Activated CD8-positive, alpha-beta memory T cell treated with anti-CD3 and anti-CD28 coated beads, Interleukin-2, amount 50 U/mL, for 1 hour (primary cell): ENCODE results near the gene MDH1B.
"Not testable (repeated sequence)": the region's sequence is repeated elsewhere in the genome, so short reads cannot be mapped to it uniquely, and the experiment has no call there.

Source experiments
- DNase-seq: peaks from one replicate; pipeline ENCODE4 v3.0.0-alpha.2; 2020; ENCODE audit errors: extremely low read depth

The MDH1B gene

DNA sequence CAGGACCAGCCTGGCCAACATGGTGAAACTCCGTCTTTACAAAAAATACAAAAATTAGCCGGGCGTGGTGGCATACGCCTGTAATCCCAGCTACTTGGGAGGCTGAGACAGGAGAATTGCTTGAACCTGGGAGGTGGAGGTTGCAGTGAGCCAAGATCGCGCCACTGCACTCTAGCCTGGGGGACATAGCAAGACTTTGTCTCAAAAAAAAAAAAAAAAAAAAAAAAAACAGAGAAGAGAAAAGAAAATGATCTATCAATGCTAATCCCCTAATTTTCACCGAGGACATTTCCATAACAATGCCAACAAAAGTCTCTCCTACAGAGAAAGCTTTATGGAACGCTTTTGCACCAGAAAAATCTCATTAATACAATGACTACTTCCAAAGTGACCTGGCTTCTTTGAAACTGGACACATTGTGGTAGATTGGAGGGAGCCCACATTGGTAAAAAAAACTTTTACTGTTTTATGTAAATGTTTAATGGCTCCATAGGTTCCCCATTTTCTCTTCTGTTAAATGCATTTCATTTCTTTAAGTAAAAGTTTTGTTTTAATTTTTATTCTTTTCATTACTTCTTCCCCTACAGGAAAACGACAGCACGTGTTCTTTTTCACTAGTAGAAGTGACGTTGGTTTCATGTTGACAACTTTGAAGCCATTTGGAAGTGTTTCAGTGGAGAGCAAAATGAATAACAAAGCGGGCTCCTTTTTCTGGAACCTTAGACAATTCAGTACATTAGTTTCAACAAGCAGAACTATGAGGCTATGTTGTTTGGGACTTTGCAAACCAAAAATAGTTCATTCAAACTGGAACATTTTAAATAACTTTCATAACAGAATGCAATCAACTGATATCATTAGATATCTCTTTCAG is 1.2 kb upstream of the MDH1B start:
- no peak for DNase-seq

DNA sequence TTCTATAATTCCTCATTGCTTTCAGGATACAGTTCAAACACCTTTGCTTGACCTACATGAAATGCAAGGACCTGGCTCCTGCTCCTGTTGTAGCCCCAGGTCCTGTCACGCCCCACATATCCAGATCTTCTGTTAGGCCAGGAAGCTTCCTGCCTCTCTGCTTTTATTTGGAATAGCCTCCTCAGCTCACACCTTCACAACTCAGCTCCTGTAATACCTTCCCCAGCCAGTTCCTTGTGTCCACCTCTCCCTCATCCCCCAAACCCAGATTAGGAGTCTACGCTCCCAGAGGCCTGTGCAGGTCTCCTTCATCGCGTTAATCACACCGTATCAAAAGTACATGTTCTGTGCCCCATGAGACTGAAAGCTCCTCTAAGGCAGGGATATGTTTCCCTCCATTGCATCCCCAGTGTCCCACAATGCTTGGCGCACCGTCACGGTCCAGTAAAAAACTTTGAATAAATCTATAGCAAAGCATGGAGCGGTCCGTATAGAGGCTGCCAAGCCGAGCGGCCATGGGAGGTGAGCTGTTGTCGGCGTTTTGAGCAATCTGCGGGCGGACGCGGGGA is 371 bp downstream of the MDH1B start:
- no peak for DNase-seq

DNA sequence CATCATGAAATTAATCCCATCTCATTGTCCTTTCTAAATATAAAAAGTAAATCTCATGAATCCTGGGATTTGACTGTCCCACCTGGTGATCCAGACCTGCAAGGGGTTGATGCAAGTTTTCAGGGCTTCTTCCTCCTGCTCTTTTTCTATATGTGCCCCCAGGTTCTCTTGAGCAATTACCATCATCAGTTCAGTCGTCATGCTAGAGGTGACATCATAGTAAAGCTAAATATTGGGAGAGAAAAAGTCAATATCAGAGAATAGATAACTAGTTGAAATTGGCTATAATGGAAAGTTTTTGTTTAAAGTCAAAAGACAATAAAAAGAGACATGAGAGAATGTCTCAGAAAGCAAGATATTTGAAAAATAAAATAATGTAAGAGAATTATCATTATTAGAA is 8.3 kb downstream of the MDH1B start:
- DNase-seq: no peak

DNA sequence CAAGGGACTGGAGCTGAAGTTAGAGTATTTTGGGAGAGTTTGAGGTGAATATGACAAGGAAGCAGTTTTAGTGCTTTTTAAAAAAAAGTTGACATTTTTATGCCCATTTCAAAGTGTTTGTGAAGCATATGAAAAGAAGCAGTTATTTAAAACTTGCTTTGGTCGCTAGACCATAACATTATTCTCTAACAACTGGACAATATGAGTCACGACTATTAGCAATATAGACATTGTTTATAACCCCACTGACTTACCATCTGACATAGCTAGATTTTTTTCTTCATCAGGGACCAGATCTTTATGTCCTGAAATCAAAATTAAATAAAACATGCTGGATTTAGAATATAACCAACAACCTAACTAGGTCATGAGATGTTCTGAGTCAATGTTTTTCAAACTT is 24.3 kb downstream of the MDH1B start:
- no peak for DNase-seq

DNA sequence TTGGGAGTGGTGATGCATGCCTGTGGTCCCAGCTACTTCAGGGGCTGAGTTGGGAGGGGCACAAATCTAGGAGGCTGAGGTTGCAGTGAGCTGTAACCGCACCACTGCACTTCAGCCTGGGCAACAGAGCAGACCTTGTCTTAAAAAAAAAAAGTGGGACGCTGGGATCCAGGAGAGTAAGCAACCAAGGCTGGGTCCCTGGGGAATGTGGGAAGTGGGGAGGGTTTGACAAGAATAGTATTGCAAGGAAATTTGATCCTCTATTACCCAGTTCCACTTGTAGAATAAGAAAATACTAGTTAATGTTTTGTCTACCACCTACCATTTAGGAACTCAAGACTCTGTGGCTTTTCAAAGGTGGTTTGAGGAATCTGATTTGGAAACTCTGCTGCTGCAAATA is 25.9 kb downstream of the MDH1B start:
- DNase-seq: no peak

DNA sequence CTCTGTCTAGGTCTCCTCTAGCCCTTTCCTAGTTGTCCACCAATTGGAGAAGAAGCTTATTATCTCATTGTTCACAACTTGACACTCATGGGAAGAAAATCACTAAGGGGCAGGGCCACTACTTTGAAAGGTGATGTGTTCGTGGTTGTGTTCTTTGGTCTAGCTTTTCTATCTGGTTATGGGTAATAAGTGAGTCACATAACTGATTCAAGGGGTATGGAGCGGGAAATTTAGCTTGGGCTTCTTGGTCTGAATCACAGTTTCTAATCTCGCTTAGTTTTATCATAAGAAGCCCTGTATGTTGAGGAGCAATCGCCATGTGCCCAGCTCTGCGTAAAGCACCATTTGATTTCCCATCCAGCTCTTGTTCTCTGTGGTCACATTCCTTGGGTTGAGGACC is 28.2 kb downstream of the MDH1B start:
- DNase-seq: no peak

DNA sequence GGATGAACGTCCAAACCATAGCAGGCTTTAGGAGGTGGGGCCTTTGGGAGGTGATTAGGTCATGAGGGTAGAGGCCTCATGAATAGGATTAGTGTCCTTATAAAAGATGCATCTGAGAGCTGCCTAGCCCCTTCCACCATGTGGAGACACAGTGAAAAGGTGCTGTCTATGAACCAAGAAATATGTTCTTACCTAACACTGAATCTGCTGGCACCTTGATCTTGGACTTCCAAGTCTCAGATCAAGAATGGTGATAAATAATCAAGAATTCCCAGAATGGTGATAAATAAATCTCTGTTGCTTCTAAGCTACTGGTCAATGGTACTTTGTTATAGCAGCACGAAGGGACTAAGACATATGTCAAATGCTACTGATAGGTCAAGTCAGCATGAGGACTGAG is 31.8 kb downstream of the MDH1B start:
- no peak for DNase-seq

DNA sequence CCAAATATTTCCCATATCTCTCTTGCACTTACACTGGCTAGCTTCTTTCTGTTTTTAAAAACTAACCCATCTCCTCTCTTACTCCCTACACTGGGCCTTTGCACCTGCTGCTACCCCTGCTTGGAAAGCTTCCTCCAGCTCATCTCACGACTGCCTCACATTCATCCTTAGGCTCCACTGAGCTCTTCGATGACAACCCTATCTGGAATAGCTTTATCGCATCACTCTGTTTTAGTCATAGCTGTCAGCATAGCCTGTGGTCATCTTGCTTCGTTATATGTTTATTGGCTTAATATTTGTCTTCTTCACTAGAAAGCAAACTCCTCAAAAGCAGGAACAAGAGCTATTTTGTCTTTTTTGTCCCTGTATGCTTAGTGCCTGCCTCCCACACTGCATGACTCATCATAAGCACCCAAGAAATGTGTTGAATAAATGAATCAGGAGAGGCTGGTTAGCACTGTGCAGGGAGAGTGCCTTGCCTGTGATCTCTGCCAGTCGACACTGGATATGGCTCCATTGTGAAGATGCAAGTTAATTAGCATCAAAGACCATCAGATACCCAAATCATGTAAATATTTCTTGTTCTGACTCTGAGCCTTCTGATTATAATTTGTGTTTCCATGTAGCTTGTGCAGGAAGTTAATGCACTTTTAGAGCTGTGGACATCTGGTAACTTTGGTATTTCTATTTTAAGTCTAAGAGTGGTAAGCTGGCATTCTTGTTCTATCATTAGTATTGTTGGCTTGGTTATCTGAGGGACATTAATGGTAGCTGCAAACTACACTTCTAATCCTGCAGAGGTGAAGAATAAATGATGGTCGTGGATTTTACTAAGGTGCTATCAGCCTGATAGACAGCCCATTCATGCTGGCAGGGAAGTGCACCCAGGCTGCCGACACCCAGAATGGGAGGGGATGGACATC is 36.6 kb downstream of the MDH1B start:
- no peak for DNase-seq

DNA sequence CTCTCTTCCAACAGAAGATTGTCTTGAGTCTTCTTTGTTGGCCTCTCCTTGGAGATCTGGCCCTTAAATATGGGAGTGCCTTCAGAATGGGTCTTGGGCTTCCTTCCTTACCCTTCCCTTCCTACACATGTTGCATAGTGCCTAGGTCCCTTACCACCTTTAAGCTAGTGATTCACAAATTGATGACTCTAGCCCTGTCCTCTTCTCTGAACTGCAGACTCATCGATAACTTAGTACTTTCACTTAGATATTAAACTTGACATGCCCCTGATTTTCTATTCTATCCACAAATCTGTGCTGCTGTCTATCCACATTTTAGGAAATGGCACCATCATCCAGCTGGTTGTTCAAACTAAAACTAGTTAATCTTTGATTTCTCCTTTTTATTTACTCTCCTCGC is 37.8 kb downstream of the MDH1B start:
- no peak for DNase-seq

DNA sequence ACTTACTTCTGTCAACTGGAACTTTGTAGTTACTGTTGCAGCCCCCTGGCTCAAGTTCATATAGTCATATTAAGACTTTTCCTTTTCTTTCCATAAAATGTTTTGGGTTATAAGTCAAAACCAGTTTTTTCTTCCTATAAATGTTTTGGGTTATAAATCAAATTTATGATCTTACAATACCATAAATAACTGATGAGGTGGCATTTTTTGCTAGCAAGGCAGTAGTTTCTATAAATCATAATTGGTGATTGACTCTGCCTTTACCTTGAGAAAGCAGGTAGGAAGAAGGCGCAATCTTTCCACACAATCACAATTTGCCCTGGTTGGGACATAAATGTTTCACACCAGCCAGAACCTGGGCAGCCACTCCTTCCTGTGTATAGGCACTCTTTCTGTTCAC is 41.8 kb downstream of the MDH1B start:
- DNase-seq: no peak

DNA sequence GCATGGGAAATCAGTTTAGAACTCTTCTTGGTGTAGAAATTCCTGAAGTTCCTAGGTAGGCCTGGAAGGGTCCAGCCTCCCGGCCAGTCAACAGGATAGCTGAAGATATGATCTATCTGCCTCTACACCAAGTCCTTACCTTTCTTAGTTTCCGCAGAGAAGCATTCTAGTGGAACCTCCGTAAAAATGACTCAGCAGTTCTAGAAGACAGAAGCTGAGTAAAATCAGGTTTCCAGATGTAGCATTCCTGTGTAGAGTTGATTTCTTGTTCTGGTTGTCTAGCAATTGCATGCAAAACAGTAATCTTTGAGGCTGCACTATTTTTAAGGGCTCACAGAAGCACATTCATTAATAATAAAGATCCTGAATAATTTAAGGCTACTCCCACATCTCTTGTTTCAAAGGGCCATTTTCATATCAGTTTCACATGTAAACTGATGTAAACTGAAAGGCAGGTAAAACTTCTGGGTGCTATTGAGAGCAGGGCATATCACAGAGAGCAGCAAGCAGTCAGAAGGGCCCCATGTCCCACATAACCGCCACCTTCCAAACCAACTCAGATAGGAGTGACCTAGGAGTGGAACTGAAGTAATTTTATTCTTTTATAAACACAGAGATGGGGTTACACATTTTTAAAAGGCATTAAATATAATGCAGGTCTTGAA is 43.7 kb downstream of the MDH1B start:
- no peak for DNase-seq

DNA sequence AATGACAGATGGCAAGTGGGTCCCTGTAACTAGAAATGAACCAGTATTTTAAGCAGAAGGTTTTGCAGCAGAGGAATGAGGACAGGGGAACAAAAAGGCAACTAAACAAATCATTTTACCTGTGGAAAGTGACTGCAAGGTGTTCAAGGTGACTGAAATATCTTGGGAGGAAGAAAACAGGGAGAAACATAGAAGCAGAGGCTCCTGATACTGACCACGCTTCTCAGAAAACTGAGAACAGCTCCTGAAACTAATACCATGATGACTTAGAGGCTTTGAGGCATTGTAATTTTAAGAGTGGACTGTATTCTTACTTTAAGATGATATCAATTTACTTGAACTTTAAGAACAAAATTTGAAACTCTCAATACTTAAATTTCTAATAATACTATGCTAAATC is 46.8 kb downstream of the MDH1B start, which contains the start of gene DYTN:
Gene DYTN (minus strand): TSS at position 101 of the 400 bp plus-strand sequence. CDS start 117 bp downstream, outside the sequence.
- no peak for DNase-seq

DNA sequence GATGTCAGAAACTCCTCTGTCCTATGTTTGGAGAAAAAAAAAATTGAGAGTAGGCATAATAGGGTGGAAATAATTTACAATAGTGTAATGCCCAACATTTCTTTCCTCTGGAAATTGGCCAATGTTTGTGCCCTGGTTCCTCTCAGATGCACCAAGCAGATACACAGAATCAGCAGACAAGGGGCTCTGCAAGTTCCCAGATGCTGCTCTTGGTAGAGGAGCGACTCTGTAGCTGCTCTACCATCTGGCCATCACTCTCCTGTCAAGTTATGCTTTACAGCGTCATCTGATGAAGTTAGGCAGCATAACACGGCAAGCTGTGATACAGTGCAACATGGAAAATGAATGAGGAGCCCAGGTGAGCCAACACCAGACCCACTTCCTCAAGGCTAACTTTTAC is 48.5 kb downstream of the MDH1B start:
- no peak for DNase-seq

DNA sequence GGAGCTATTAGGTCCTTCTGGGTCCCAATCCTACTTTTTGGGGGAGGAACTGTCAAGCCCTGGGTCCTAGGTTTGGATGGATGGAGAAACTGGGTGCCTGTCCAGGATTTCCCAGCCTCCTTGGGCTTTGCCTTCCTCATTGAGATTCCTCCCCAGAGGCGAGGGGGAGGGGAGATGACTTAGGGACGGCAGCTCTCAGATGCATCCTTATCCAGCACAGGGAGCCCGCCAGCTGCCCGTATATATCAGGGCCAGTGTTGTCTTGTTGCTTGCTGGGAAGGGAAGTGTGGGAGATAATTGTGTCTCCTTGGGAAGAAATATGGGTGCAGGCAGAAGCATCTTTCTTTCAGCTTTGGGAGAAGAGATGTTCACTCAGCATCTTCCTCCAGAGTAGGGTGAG is 49.9 kb downstream of the MDH1B start:
- not testable (repeated sequence) for DNase-seq

DNA sequence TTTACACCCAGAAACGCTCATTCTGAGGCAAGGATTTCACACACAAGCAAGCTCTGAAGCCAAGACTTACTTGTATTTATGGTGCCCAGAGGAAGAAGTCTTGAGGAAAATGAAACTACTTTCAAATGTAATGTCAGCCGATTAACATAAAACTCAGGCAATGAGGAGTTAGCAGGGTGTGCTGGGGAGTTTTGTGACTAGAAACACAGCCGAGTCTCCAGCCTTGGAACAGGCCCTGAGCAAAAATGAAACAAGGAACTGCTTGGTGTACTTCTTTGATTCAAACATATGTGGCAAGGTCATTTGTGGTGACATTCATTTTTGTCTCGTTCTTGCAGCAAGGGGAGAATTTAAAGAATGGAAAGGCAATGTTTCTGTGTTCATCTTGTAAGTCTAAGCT is 51.4 kb downstream of the MDH1B start:
- DNase-seq: no peak

DNA sequence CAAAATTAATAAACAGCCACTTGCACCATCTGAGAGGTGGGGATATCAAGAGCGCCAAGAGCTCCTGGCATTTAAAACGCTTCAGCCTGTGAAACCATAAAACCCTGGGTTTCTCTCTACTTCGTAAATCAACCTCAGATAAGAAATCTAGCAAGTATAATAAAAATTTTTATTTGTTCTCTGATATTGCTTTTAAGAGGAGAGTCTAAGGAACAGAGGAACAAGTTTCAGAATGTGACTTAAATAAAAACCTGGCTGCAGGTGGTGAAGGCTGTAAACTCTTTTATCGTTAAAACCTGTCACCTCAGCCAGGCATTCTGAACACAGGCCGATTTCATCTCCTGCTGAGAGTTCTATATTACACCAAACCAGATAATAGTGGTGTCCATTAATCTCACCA is 56.8 kb downstream of the MDH1B start:
- DNase-seq: no peak

DNA sequence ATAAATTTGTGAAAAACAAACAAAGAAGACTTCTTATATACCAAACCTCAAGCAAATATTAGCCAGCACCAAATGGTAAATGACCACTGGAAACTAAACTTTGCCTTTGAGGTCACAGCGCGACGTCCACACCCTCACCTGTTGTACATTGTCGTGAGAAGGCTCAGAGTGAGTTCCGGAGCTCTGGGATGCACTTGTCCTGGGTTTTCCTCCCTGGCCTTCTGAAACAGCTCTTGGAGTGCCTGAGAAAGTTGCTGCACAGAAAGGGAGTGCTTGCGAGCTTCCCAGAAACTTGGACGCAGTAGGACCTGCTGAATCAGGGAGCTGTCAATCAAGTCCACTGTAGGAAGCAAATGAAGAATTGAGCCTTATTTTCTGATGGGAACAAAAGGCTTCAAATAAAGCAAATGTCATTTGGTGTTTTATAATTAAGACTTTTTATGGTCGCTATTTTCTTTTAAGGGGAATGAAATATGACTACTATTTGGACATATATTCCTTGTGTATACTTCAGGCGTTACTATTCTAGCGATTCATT is 57.9 kb downstream of the MDH1B start:
- no peak for DNase-seq

DNA sequence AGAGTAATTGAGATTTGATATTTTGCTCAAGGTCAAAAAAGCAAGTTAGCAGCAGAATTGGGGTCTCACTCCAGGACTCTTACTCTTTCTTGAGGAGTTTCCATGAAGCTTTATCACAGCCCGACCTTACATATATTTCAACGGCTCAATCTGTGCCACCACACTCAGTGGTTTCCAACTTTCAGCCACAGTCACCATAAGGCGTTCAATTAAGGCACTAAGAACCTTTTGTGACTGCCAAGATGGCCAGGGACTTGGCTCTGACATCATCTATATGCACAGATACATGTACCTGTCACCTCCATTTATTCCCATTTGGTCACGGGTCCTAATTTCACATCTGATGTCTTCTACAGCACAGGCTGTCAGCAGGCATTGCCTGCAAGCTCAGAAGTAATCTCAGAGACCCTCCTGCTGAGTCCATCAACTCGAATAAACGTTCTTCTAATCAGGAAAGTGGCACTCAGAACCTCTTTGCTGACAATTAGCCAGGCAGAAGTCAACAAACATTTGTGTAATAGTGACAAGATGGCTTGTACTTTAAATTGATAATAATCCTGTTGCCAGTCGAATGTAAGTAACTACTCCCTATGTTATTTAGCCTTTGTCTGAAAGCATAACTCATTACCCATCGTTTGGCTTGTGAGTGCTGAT is 63.0 kb downstream of the MDH1B start:
- no peak for DNase-seq

DNA sequence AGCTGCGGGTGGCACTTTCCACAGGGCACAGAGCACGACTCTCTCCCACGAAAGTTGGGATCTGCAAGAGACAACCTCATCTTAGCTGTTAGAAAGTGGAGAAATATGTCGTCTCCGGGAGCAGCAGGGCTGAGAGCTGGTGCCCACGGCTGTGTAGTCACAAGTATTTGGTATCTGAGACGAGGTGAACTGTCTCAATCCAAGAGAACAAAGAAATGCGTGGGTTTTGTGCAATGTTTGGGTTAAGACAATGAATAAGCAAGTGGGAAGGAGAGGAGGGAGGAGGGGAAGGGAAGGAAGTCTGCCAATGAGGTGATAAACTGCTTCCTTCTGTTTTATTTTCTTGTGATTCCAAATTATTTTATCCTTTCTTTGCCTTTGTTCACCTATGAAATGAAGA is 65.0 kb downstream of the MDH1B start:
- DNase-seq: no peak

DNA sequence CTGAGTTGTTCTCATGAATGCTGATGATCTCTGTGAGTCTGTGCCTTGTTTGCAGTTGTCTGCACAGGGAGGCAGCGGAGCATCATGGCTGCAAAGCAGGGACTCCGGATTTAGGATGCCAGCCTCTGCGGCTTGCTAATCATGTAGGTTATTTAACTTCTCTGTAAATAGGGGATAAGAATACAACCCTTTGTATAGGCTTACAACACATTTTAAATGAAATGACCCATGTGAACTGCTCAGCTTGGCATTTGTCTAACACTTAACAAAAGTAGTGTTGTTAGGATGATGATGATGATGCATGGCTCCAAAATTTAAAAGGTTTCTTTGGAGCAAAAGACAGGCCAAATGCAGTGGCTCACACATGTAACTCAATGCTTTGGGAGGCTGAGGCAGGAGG is 66.3 kb downstream of the MDH1B start:
- no peak for DNase-seq

DNA sequence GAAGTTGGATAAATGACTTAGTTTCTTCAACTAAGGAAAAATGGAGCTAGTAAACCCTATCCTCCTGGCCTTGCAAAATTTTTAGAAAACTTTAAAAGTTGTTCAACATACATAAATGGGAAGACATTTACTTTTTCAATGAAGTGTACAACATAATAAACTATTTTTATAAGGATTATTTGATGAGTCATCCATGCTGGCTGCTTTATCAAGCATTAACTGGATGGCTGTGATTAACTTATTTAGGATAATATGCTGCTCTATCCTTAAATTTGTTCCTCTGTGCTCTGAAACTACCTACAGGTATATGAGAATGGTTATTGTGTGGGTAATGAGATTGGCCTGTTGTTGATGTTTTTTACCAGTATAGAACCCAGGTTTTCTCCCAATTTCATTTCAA is 68.2 kb downstream of the MDH1B start:
- DNase-seq: no peak
